HCT116 (cell line): ENCODE results near the gene ALPL. TPM values are rescaled to one million over a fixed set of nuclear protein-coding genes. Genes with fewer than 3 reads are reported as not detected.
A peak's percentile ranks its signal among the peaks of the same experiment; 100 is the strongest.

Experiments used
- CEBPB ChIP-seq: IDR thresholded peaks from 2 replicates; pipeline ENCODE4 v1.6.1; 2012; ENCODE audit warnings: low read depth
- CTCF ChIP-seq, 3 experiments: fragments of 200-600 bp in 1 of 3; sonication (generic) in 1 of 3; IDR thresholded peaks in 2 of 3; conservative IDR thresholded peaks in 1 of 3; 2 replicates each; pipeline ENCODE4 v1.5.1; 2012 to 2017; ENCODE audit warnings: low read depth in 2 of 3, low read length in 2 of 3, antibody characterized with exemption in 1 of 3, borderline replicate concordance in 1 of 3, control low read depth in 1 of 3, mild to moderate bottlenecking in 1 of 3, mixed read lengths in 1 of 3, mixed run types in 1 of 3, moderate library complexity in 1 of 3; ENCODE audit not compliant: insufficient read depth in 1 of 3
- EZH2phosphoT487 ChIP-seq: fragments of 200-600 bp; IDR thresholded peaks from 2 replicates; pipeline ENCODE4 v1.6.1; 2018; ENCODE audit warnings: antibody characterized with exemption, borderline replicate concordance
- POLR2A ChIP-seq: IDR thresholded peaks from 2 replicates; pipeline ENCODE4 v1.7.0; 2011; ENCODE audit warnings: borderline replicate concordance; ENCODE audit not compliant: insufficient read depth, insufficient read length; ENCODE audit errors: extremely low read depth
- REST ChIP-seq: IDR thresholded peaks from 2 replicates; pipeline ENCODE4 v1.6.1; 2012; ENCODE audit warnings: low read depth
- SRF ChIP-seq: IDR thresholded peaks from 2 replicates; pipeline ENCODE4 v1.6.1; 2012; ENCODE audit warnings: low read depth
- TCF7L2 ChIP-seq: IDR thresholded peaks from 2 replicates; pipeline ENCODE4 v1.7.0; 2011; ENCODE audit warnings: borderline replicate concordance, inconsistent platforms; ENCODE audit not compliant: insufficient read depth, insufficient read length; ENCODE audit errors: extremely low read depth
- total RNA-seq: library from RNA; stranded (reverse); gene quantifications from one replicate; pipeline ENCODE4 v1.2.1, GENCODE V29; 2021; ENCODE audit not compliant: unreplicated experiment

Gene ALPL
- total RNA-seq, 1 experiment from 2014 or later = 0.61 TPM

- no peak for TF ChIP-seq REST
- no peak for TF ChIP-seq SRF
- TF ChIP-seq EZH2phosphoT487 = no peak
- peak; percentile 32 to 63 (median 59); a peak in 5 of 6 replicates for TF ChIP-seq CTCF (IDR thresholded peaks at IDR 0.05 in 2 of 3, conservative IDR thresholded peaks at IDR 0.05 in 1 of 3; ENCODE audit: borderline replicate concordance in 1 of 3, insufficient read depth in 1 of 3, low read depth in 2 of 3, low read length in 2 of 3)
- no peak for TF ChIP-seq TCF7L2
- TF ChIP-seq CEBPB = no peak
- TF ChIP-seq POLR2A = no peak
Observed at GRCh38 chr1:21490774-21491487, 18.3 kb upstream of the ALPL start (continued).
